ENCODE data around the gene MCCD1.

GRCh38 chr6:31480574-31480973 lies 48.2 kb upstream of the MCCD1 start:
- TF ChIP-seq, protein P1, sequence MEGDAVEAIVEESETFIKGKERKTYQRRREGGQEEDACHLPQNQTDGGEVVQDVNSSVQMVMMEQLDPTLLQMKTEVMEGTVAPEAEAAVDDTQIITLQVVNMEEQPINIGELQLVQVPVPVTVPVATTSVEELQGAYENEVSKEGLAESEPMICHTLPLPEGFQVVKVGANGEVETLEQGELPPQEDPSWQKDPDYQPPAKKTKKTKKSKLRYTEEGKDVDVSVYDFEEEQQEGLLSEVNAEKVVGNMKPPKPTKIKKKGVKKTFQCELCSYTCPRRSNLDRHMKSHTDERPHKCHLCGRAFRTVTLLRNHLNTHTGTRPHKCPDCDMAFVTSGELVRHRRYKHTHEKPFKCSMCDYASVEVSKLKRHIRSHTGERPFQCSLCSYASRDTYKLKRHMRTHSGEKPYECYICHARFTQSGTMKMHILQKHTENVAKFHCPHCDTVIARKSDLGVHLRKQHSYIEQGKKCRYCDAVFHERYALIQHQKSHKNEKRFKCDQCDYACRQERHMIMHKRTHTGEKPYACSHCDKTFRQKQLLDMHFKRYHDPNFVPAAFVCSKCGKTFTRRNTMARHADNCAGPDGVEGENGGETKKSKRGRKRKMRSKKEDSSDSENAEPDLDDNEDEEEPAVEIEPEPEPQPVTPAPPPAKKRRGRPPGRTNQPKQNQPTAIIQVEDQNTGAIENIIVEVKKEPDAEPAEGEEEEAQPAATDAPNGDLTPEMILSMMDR (IDR thresholded peaks at IDR 0.05) = no peak
- TF ChIP-seq MAX (CRISPR knock-in tag; IDR thresholded peaks at IDR 0.05) = no peak
- no peak for TF ChIP-seq TEAD4 (CRISPR knock-in tag; IDR thresholded peaks at IDR 0.05)
- TF ChIP-seq MLX (CRISPR knock-in tag; IDR thresholded peaks at IDR 0.05) = no peak
- TF ChIP-seq USF2 (CRISPR knock-in tag; IDR thresholded peaks at IDR 0.05) = no peak
- TF ChIP-seq ATF1 (CRISPR knock-in tag; IDR thresholded peaks at IDR 0.05) = no peak
- TF ChIP-seq, protein P2, sequence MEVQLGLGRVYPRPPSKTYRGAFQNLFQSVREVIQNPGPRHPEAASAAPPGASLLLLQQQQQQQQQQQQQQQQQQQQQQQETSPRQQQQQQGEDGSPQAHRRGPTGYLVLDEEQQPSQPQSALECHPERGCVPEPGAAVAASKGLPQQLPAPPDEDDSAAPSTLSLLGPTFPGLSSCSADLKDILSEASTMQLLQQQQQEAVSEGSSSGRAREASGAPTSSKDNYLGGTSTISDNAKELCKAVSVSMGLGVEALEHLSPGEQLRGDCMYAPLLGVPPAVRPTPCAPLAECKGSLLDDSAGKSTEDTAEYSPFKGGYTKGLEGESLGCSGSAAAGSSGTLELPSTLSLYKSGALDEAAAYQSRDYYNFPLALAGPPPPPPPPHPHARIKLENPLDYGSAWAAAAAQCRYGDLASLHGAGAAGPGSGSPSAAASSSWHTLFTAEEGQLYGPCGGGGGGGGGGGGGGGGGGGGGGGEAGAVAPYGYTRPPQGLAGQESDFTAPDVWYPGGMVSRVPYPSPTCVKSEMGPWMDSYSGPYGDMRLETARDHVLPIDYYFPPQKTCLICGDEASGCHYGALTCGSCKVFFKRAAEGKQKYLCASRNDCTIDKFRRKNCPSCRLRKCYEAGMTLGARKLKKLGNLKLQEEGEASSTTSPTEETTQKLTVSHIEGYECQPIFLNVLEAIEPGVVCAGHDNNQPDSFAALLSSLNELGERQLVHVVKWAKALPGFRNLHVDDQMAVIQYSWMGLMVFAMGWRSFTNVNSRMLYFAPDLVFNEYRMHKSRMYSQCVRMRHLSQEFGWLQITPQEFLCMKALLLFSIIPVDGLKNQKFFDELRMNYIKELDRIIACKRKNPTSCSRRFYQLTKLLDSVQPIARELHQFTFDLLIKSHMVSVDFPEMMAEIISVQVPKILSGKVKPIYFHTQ (CRISPR knock-in tag; IDR thresholded peaks at IDR 0.05) = no peak
- no peak for TF ChIP-seq FOXP1 (CRISPR knock-in tag; IDR thresholded peaks at IDR 0.05; ENCODE audit: borderline replicate concordance)
- TF ChIP-seq CREB1 (CRISPR knock-in tag; IDR thresholded peaks at IDR 0.05) = no peak
- no peak for TF ChIP-seq ZNF423 (CRISPR knock-in tag; IDR thresholded peaks at IDR 0.05)
- TF ChIP-seq, protein P3, sequence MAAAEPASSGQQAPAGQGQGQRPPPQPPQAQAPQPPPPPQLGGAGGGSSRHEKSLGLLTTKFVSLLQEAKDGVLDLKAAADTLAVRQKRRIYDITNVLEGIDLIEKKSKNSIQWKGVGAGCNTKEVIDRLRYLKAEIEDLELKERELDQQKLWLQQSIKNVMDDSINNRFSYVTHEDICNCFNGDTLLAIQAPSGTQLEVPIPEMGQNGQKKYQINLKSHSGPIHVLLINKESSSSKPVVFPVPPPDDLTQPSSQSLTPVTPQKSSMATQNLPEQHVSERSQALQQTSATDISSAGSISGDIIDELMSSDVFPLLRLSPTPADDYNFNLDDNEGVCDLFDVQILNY (CRISPR knock-in tag; IDR thresholded peaks at IDR 0.05) = no peak
- TF ChIP-seq SP1 (CRISPR knock-in tag; conservative IDR thresholded peaks at IDR 0.05) = no peak
- TF ChIP-seq ZBTB21 (CRISPR knock-in tag; IDR thresholded peaks at IDR 0.05; ENCODE audit: borderline replicate concordance) = no peak
